ENCODE results near the gene AHDC1. TPM values are rescaled to one million over a fixed set of nuclear protein-coding genes. Genes with fewer than 3 reads are reported as not detected.

Gene AHDC1
- total and polyA plus RNA-seq, 5 donors from 2014 or later, result 0.07 to 26.2 (median 0.71) TPM

- H3K27ac ChIP-seq (ENCODE audit: insufficient read depth, low read length, poor library complexity, severe bottlenecking), result no peak overlapping the region
- no peaks in the 10 kb centered on the region for H3K27me3 ChIP-seq (ENCODE audit: control insufficient read depth, insufficient read depth, low read length)
- H3K27me3 Mint-ChIP-seq, result no peaks in the 10 kb centered on the region
- peaks cover 3% of the 10 kb centered on the region for H3K36me3 Mint-ChIP-seq
- ATAC-seq (ENCODE audit: low read depth in 2 of 2), result no peak
- H3K27ac Mint-ChIP-seq, result peak overlapping the region; percentile 80 to 96 (median 92)
- peak overlapping the region in 2 of 4 donors; percentile 50 to 83 for H3K4me3 Mint-ChIP-seq
- no peaks in the 10 kb centered on the region for H3K36me3 ChIP-seq (ENCODE audit: control insufficient read depth, insufficient read depth, low read length)
- peaks cover 13 to 67% (median 45%) of the 10 kb centered on the region in 4 donors for H3K4me1 Mint-ChIP-seq
- no peak overlapping the region for H3K4me3 ChIP-seq (ENCODE audit: low read depth, low read length)
- peaks cover 64% of the 10 kb centered on the region for H3K4me1 ChIP-seq (ENCODE audit: control insufficient read depth, insufficient read depth, low read length, poor library complexity, severe bottlenecking)
- no peak for DNase-seq
- H3K9me3 ChIP-seq (ENCODE audit: control insufficient read depth in 2 of 2, low read length in 2 of 2), result no peaks in the 10 kb centered on the region
- no peaks in the 10 kb centered on the region for H3K9me3 Mint-ChIP-seq
These were observed 10.8 kb upstream of the AHDC1 start for GRCh38 chr1:27614625-27615344.

- no peaks in the 10 kb centered on the region for H3K9me3 Mint-ChIP-seq
- peaks cover 3% of the 10 kb centered on the region for H3K36me3 Mint-ChIP-seq
- Histone ChIP-seq H3K4me3 (ENCODE audit: low read depth, low read length) (peak overlapping the region; percentile 57), H3K27me3 (ENCODE audit: control insufficient read depth, insufficient read depth, low read length) (no peaks in the 10 kb centered on the region), H3K36me3 (ENCODE audit: control insufficient read depth, insufficient read depth, low read length) (no peaks in the 10 kb centered on the region), H3K4me1 (ENCODE audit: control insufficient read depth, insufficient read depth, low read length, poor library complexity, severe bottlenecking) (peaks cover 71% of the 10 kb centered on the region), H3K27ac (ENCODE audit: insufficient read depth, low read length, poor library complexity, severe bottlenecking) (peak overlapping the region; percentile 7), H3K9me3 (ENCODE audit: control insufficient read depth in 2 of 2, low read length in 2 of 2) (no peaks in the 10 kb centered on the region)
- H3K4me3 Mint-ChIP-seq, result peak overlapping the region in 3 of 4 donors; percentile 60 to 83 (median 79)
- ATAC-seq (ENCODE audit: low read depth in 2 of 2), result peak in 1 of 2 donors; percentile 43
- peaks cover 13 to 62% (median 43%) of the 10 kb centered on the region in 4 donors for H3K4me1 Mint-ChIP-seq
- peak overlapping the region; percentile 92 to 98 (median 96) for H3K27ac Mint-ChIP-seq
- H3K27me3 Mint-ChIP-seq, result no peaks in the 10 kb centered on the region
- peak in 1 of 3 donors; percentile 59 for DNase-seq
These were observed 10.2 kb upstream of the AHDC1 start for GRCh38 chr1:27614043-27614624.

- H3K27ac ChIP-seq (ENCODE audit: insufficient read depth, low read length, poor library complexity, severe bottlenecking), result no peak overlapping the region
- no peaks in the 10 kb centered on the region for H3K9me3 Mint-ChIP-seq
- H3K36me3 ChIP-seq (ENCODE audit: control insufficient read depth, insufficient read depth, low read length), result no peaks in the 10 kb centered on the region
- ATAC-seq (ENCODE audit: low read depth in 2 of 2) (no peak), DNase-seq (no peak)
- H3K27me3 ChIP-seq (ENCODE audit: control insufficient read depth, insufficient read depth, low read length), result no peaks in the 10 kb centered on the region
- peaks cover 8 to 49% (median 30%) of the 10 kb centered on the region in 4 donors for H3K4me1 Mint-ChIP-seq
- H3K27ac Mint-ChIP-seq, result peak overlapping the region; percentile 57 to 93 (median 92)
- H3K4me3 ChIP-seq (ENCODE audit: low read depth, low read length), result no peak overlapping the region
- no peaks in the 10 kb centered on the region for H3K27me3 Mint-ChIP-seq
- peaks cover 67% of the 10 kb centered on the region for H3K4me1 ChIP-seq (ENCODE audit: control insufficient read depth, insufficient read depth, low read length, poor library complexity, severe bottlenecking)
- peak overlapping the region in 1 of 4 donors; percentile 8 for H3K4me3 Mint-ChIP-seq
- peaks cover 3% of the 10 kb centered on the region for H3K36me3 Mint-ChIP-seq
- H3K9me3 ChIP-seq (ENCODE audit: control insufficient read depth in 2 of 2, low read length in 2 of 2), result no peaks in the 10 kb centered on the region
These were observed 8.8 kb upstream of the AHDC1 start for GRCh38 chr1:27612718-27613117.

- peak overlapping the region in 2 of 3 donors; percentile 37 to 56 for H3K27ac Mint-ChIP-seq
These were observed 7.5 kb upstream of the AHDC1 start for GRCh38 chr1:27611450-27611849.

GRCh38 chr1:27609618-27610240 lies 5.8 kb upstream of the AHDC1 start:
- H3K27ac Mint-ChIP-seq, result no peak overlapping the region
- Histone ChIP-seq H3K4me1 (ENCODE audit: control insufficient read depth, insufficient read depth, low read length, poor library complexity, severe bottlenecking) (peaks cover 44% of the 10 kb centered on the region), H3K4me3 (ENCODE audit: low read depth, low read length) (no peak overlapping the region), H3K27me3 (ENCODE audit: control insufficient read depth, insufficient read depth, low read length) (no peaks in the 10 kb centered on the region), H3K36me3 (ENCODE audit: control insufficient read depth, insufficient read depth, low read length) (no peaks in the 10 kb centered on the region), H3K9me3 (ENCODE audit: control insufficient read depth in 2 of 2, low read length in 2 of 2) (no peaks in the 10 kb centered on the region), H3K27ac (ENCODE audit: insufficient read depth, low read length, poor library complexity, severe bottlenecking) (peak overlapping the region; percentile 48)
- peaks cover 12 to 46% (median 31%) of the 10 kb centered on the region in 4 donors for H3K4me1 Mint-ChIP-seq
- no peak for ATAC-seq (ENCODE audit: low read depth in 2 of 2)
- no peak for DNase-seq
- H3K36me3 Mint-ChIP-seq, result peaks cover 3% of the 10 kb centered on the region
- no peak overlapping the region for H3K4me3 Mint-ChIP-seq
- peaks cover 4% of the 10 kb centered on the region for H3K27me3 Mint-ChIP-seq
- H3K9me3 Mint-ChIP-seq, result no peaks in the 10 kb centered on the region

More at GRCh38 chr1:27611450-27611849, 7.5 kb upstream of the AHDC1 start:
- Histone ChIP-seq H3K36me3 (ENCODE audit: control insufficient read depth, insufficient read depth, low read length) (no peaks in the 10 kb centered on the region), H3K9me3 (ENCODE audit: control insufficient read depth in 2 of 2, low read length in 2 of 2) (no peaks in the 10 kb centered on the region), H3K4me1 (ENCODE audit: control insufficient read depth, insufficient read depth, low read length, poor library complexity, severe bottlenecking) (peaks cover 57% of the 10 kb centered on the region), H3K27ac (ENCODE audit: insufficient read depth, low read length, poor library complexity, severe bottlenecking) (no peak overlapping the region), H3K4me3 (ENCODE audit: low read depth, low read length) (no peak overlapping the region), H3K27me3 (ENCODE audit: control insufficient read depth, insufficient read depth, low read length) (no peaks in the 10 kb centered on the region)
- Mint-ChIP-seq H3K27me3 (peaks cover 3% of the 10 kb centered on the region), H3K36me3 (peaks cover 3% of the 10 kb centered on the region), H3K9me3 (no peaks in the 10 kb centered on the region), H3K4me1 (peaks cover 10 to 44% (median 25%) of the 10 kb centered on the region in 4 donors), H3K4me3 (peak overlapping the region in 1 of 4 donors; percentile 18)
- no peak for DNase-seq
- ATAC-seq (ENCODE audit: low read depth in 2 of 2), result no peak

GRCh38 chr1:27609210-27609555 lies 5.2 kb upstream of the AHDC1 start:
- no peak overlapping the region for H3K4me3 Mint-ChIP-seq
- H3K27ac Mint-ChIP-seq, result no peak overlapping the region
- H3K4me1 Mint-ChIP-seq, result peaks cover 11 to 47% (median 28%) of the 10 kb centered on the region in 4 donors
- H3K27me3 Mint-ChIP-seq, result peaks cover 4% of the 10 kb centered on the region
- no peak overlapping the region for H3K4me3 ChIP-seq (ENCODE audit: low read depth, low read length)
- H3K36me3 Mint-ChIP-seq, result peaks cover 3% of the 10 kb centered on the region
- no peaks in the 10 kb centered on the region for H3K36me3 ChIP-seq (ENCODE audit: control insufficient read depth, insufficient read depth, low read length)
- peak overlapping the region; percentile 48 for H3K27ac ChIP-seq (ENCODE audit: insufficient read depth, low read length, poor library complexity, severe bottlenecking)
- DNase-seq (no peak), ATAC-seq (ENCODE audit: low read depth in 2 of 2) (no peak)
- H3K9me3 Mint-ChIP-seq, result no peaks in the 10 kb centered on the region
- no peaks in the 10 kb centered on the region for H3K27me3 ChIP-seq (ENCODE audit: control insufficient read depth, insufficient read depth, low read length)
- peaks cover 43% of the 10 kb centered on the region for H3K4me1 ChIP-seq (ENCODE audit: control insufficient read depth, insufficient read depth, low read length, poor library complexity, severe bottlenecking)
- no peaks in the 10 kb centered on the region for H3K9me3 ChIP-seq (ENCODE audit: control insufficient read depth in 2 of 2, low read length in 2 of 2)

GRCh38 chr1:27607239-27607804 lies 3.4 kb upstream of the AHDC1 start:
- H3K36me3 Mint-ChIP-seq, result no peaks in the 10 kb centered on the region
- ATAC-seq (ENCODE audit: low read depth in 2 of 2) (no peak), DNase-seq (no peak)
- Histone ChIP-seq H3K36me3 (ENCODE audit: control insufficient read depth, insufficient read depth, low read length) (no peaks in the 10 kb centered on the region), H3K9me3 (ENCODE audit: control insufficient read depth in 2 of 2, low read length in 2 of 2) (no peaks in the 10 kb centered on the region), H3K27ac (ENCODE audit: insufficient read depth, low read length, poor library complexity, severe bottlenecking) (no peak overlapping the region), H3K4me3 (ENCODE audit: low read depth, low read length) (no peak overlapping the region), H3K27me3 (ENCODE audit: control insufficient read depth, insufficient read depth, low read length) (no peaks in the 10 kb centered on the region), H3K4me1 (ENCODE audit: control insufficient read depth, insufficient read depth, low read length, poor library complexity, severe bottlenecking) (peaks cover 36% of the 10 kb centered on the region)
- no peaks in the 10 kb centered on the region for H3K9me3 Mint-ChIP-seq
- peak overlapping the region in 1 of 3 donors; percentile 69 for H3K27ac Mint-ChIP-seq
- H3K4me3 Mint-ChIP-seq, result no peak overlapping the region
- H3K27me3 Mint-ChIP-seq, result peaks cover 8% of the 10 kb centered on the region
- H3K4me1 Mint-ChIP-seq, result peaks cover 4 to 34% (median 22%) of the 10 kb centered on the region in 4 donors

Measured in CD4-positive, CD25-positive, alpha-beta regulatory T cell (primary cell).